Femur (tissue), 1 donor: ENCODE results near the gene ODAD2.

Experiments
- DNase-seq: peaks from one replicate; pipeline ENCODE4 v3.0.0-alpha.2; 2017

ODAD2 gene

GRCh38 chr10:27838901-27839300, 160.0 kb downstream of the ODAD2 start:
- DNase-seq = no peak

GRCh38 chr10:27838361-27838760, 160.5 kb downstream of the ODAD2 start:
- peak; percentile 52 for DNase-seq

GRCh38 chr10:27834476-27834875, 164.4 kb downstream of the ODAD2 start:
- no peak for DNase-seq

- no peak for DNase-seq
Observed at GRCh38 chr10:27833792-27834191, 165.1 kb downstream of the ODAD2 start.

GRCh38 chr10:27832826-27833225, 166.1 kb downstream of the ODAD2 start:
- DNase-seq = peak; percentile 44

- no peak for DNase-seq
Observed at GRCh38 chr10:27826369-27826768, 172.5 kb downstream of the ODAD2 start.

GRCh38 chr10:27822301-27822700, 176.6 kb downstream of the ODAD2 start:
- no peak for DNase-seq

GRCh38 chr10:27820637-27821036, 178.2 kb downstream of the ODAD2 start:
- no peak for DNase-seq

- DNase-seq = no peak
Observed at GRCh38 chr10:27819781-27820531, 178.9 kb downstream of the ODAD2 start.

GRCh38 chr10:27816320-27816719, 182.6 kb downstream of the ODAD2 start:
- no peak for DNase-seq

GRCh38 chr10:27815846-27816245, 183.0 kb downstream of the ODAD2 start:
- no peak for DNase-seq

- DNase-seq = no peak
Observed at GRCh38 chr10:27815261-27815660, 183.6 kb downstream of the ODAD2 start.

GRCh38 chr10:27805180-27805579, 193.7 kb downstream of the ODAD2 start:
- no peak for DNase-seq

- no peak for DNase-seq
Observed at GRCh38 chr10:27804136-27804535, 194.7 kb downstream of the ODAD2 start.

GRCh38 chr10:27801171-27801785, 197.6 kb downstream of the ODAD2 start:
- no peak for DNase-seq

GRCh38 chr10:27799046-27799445, 199.8 kb downstream of the ODAD2 start:
- DNase-seq = no peak

GRCh38 chr10:27794157-27794556, 204.7 kb downstream of the ODAD2 start:
- DNase-seq = no peak

- no peak for DNase-seq
Observed at GRCh38 chr10:27792216-27792615, 206.7 kb downstream of the ODAD2 start.

GRCh38 chr10:27784272-27784671, 214.6 kb downstream of the ODAD2 start:
- DNase-seq = no peak

GRCh38 chr10:27783660-27784059, 215.2 kb downstream of the ODAD2 start:
- DNase-seq = no peak

- DNase-seq = no peak
Observed at GRCh38 chr10:27779462-27780015, 219.3 kb downstream of the ODAD2 start.

- DNase-seq = no peak
Observed at GRCh38 chr10:27774831-27775230, 224.0 kb downstream of the ODAD2 start.

- no peak for DNase-seq
Observed at GRCh38 chr10:27771231-27771630, 227.6 kb downstream of the ODAD2 start.

GRCh38 chr10:27770181-27770580, 228.7 kb downstream of the ODAD2 start:
- no peak for DNase-seq
